HCT116 (cell line): ENCODE results near the gene CCM2.
"Not testable (repeated sequence)": the region's sequence is repeated elsewhere in the genome, so short reads cannot be mapped to it uniquely, and the experiment has no call there.

Experiments used
- CTCF ChIP-seq, 3 experiments: fragments of 200-600 bp in 1 of 3; sonication (generic) in 1 of 3; IDR thresholded peaks in 2 of 3; conservative IDR thresholded peaks in 1 of 3; 2 replicates each; pipeline ENCODE4 v1.5.1; 2012 to 2017; ENCODE audit warnings: low read depth in 2 of 3, low read length in 2 of 3, antibody characterized with exemption in 1 of 3, borderline replicate concordance in 1 of 3, control low read depth in 1 of 3, mild to moderate bottlenecking in 1 of 3, mixed read lengths in 1 of 3, mixed run types in 1 of 3, moderate library complexity in 1 of 3; ENCODE audit not compliant: insufficient read depth in 1 of 3
- EZH2 ChIP-seq: fragments of 200-600 bp; sonication (generic); IDR thresholded peaks from 2 replicates; pipeline ENCODE4 v1.6.1; 2017; ENCODE audit warnings: antibody characterized with exemption, mixed run types
- EZH2phosphoT487 ChIP-seq: fragments of 200-600 bp; IDR thresholded peaks from 2 replicates; pipeline ENCODE4 v1.6.1; 2018; ENCODE audit warnings: antibody characterized with exemption, borderline replicate concordance
- POLR2A ChIP-seq: IDR thresholded peaks from 2 replicates; pipeline ENCODE4 v1.7.0; 2011; ENCODE audit warnings: borderline replicate concordance; ENCODE audit not compliant: insufficient read depth, insufficient read length; ENCODE audit errors: extremely low read depth
- POLR2AphosphoS5 ChIP-seq: IDR thresholded peaks from 2 replicates; pipeline ENCODE4 v1.6.1; 2011; ENCODE audit warnings: mild to moderate bottlenecking, low read depth, low read length, moderate library complexity
- REST ChIP-seq: IDR thresholded peaks from 2 replicates; pipeline ENCODE4 v1.6.1; 2012; ENCODE audit warnings: low read depth
- YY1 ChIP-seq: IDR thresholded peaks from 2 replicates; pipeline ENCODE4 v1.6.1; 2011; ENCODE audit warnings: low read length, low read depth, moderate library complexity, mild to moderate bottlenecking; ENCODE audit not compliant: insufficient replicate concordance; ENCODE audit errors: extremely low read depth

- not testable (repeated sequence) for TF ChIP-seq EZH2phosphoT487; EZH2; REST; CTCF (IDR thresholded peaks at IDR 0.05 in 2 of 3, conservative IDR thresholded peaks at IDR 0.05 in 1 of 3; ENCODE audit: borderline replicate concordance in 1 of 3, insufficient read depth in 1 of 3, low read depth in 2 of 3, low read length in 2 of 3); POLR2A; YY1; POLR2AphosphoS5
These were observed 7.8 kb upstream of the CCM2 start for GRCh38 chr7:44992004-44992795.
